IMR-90 (cell line): ENCODE results near the gene PIK3R5. TPM values are rescaled to one million over a fixed set of nuclear protein-coding genes. Genes with fewer than 3 reads are reported as not detected.

ENCODE experiments used
- ATAC-seq: fragments of 200-7000 bp; cut with Tn5 transposase; 2 replicates; pipeline ENCODE4 v1.9.1; 2020; ENCODE audit warnings: low read depth, mild to moderate bottlenecking, moderate library complexity
- BruUV-seq: library from RNA; stranded (reverse); fragments of 400-500 nt; replicated peaks from 2 replicates; lab custom pipeline; 2021; lab: Mats Ljungman, UMichigan
- CTCF ChIA-PET: fragments of 300-600 bp; formaldehyde crosslinking; extraction: SDS; loops from one replicate; lab custom pipeline; 2021; ENCODE audit warnings: antibody characterized with exemption; lab: Yijun Ruan, JAX
- POLR2A ChIA-PET: fragments of 300-600 bp; sonication (Branson Sonifier 250); formaldehyde crosslinking; loops from one replicate; lab custom pipeline; 2022; ENCODE audit warnings: antibody characterized with exemption; ENCODE audit not compliant: unreplicated experiment; lab: Charles Lee
- DNase-seq: peaks from one replicate; pipeline ENCODE4 v3.0.0; 2013
- H2AFZ ChIP-seq: replicated peaks from 2 replicates; pipeline ENCODE3; 2013; ENCODE audit warnings: low read length, mild to moderate bottlenecking; ENCODE audit not compliant: poor library complexity
- H2AK5ac ChIP-seq: 2 replicates; pipeline ENCODE4 v1.6.1; 2013; ENCODE audit warnings: low read depth, low read length, inconsistent platforms
- H2AK9ac ChIP-seq: replicated peaks from 2 replicates; pipeline ENCODE3; 2013; ENCODE audit warnings: mild to moderate bottlenecking, low read depth, low read length, moderate library complexity; ENCODE audit not compliant: poor library complexity
- H2BK120ac ChIP-seq: 2 replicates; pipeline ENCODE4 v1.6.1; 2013; ENCODE audit warnings: low read depth, low read length, inconsistent platforms
- H2BK15ac ChIP-seq: 3 replicates; pipeline ENCODE4 v1.6.1; 2013; ENCODE audit warnings: low read depth, low read length, inconsistent platforms
- H2BK20ac ChIP-seq: 2 replicates; pipeline ENCODE4 v1.6.1; 2013; ENCODE audit warnings: low read depth, mild to moderate bottlenecking, inconsistent platforms, low read length, moderate library complexity
- H2BK5ac ChIP-seq: 2 replicates; pipeline ENCODE4 v1.6.1; 2013; ENCODE audit warnings: mild to moderate bottlenecking, low read depth, low read length, inconsistent platforms; ENCODE audit not compliant: poor library complexity, severe bottlenecking
- H3K14ac ChIP-seq: replicated peaks from 2 replicates; pipeline ENCODE4 v1.6.1; 2013; ENCODE audit warnings: low read depth, low read length, inconsistent platforms
- H3K18ac ChIP-seq: 2 replicates; pipeline ENCODE4 v1.6.1; 2013; ENCODE audit warnings: low read depth, low read length, control low read depth
- H3K23ac ChIP-seq: 2 replicates; pipeline ENCODE4 v1.6.1; 2013; ENCODE audit warnings: low read depth, low read length, inconsistent platforms
- H3K27ac ChIP-seq: 2 replicates; pipeline ENCODE4 v1.5.1; 2013; ENCODE audit warnings: mild to moderate bottlenecking, control low read depth, low read length; ENCODE audit not compliant: insufficient read depth
- H3K27me3 ChIP-seq: 2 replicates; pipeline ENCODE4 v1.6.1; 2013; ENCODE audit warnings: low read length; ENCODE audit not compliant: control insufficient read depth, insufficient read depth
- H3K36me3 ChIP-seq: 2 replicates; pipeline ENCODE4 v1.6.1; 2013; ENCODE audit warnings: low read length, mixed read lengths; ENCODE audit not compliant: control insufficient read depth, insufficient read depth
- H3K4ac ChIP-seq: 2 replicates; pipeline ENCODE4 v1.6.1; 2013; ENCODE audit warnings: low read depth, low read length, inconsistent platforms
- H3K4me1 ChIP-seq: 2 replicates; pipeline ENCODE4 v1.6.1; 2013; ENCODE audit warnings: low read length, mixed read lengths; ENCODE audit not compliant: control insufficient read depth, insufficient read depth
- H3K4me2 ChIP-seq: 2 replicates; pipeline ENCODE4 v1.6.1; 2013; ENCODE audit warnings: low read depth, mild to moderate bottlenecking, control low read depth, low read length, moderate library complexity
- H3K4me3 ChIP-seq: 2 replicates; pipeline ENCODE4 v1.5.1; 2013; ENCODE audit warnings: low read depth, mild to moderate bottlenecking, control low read depth, low read length, moderate library complexity; ENCODE audit not compliant: insufficient read depth
- H3K56ac ChIP-seq: 2 replicates; pipeline ENCODE4 v1.6.1; 2013; ENCODE audit warnings: low read length, inconsistent platforms; ENCODE audit not compliant: insufficient read depth; ENCODE audit errors: extremely low read depth
- H3K79me1 ChIP-seq, 2 experiments: 2 replicates each; pipeline ENCODE4 v1.6.1; 2013; ENCODE audit warnings: low read length in 2 of 2, inconsistent platforms in 1 of 2, low read depth in 1 of 2
- H3K9ac ChIP-seq: 2 replicates; pipeline ENCODE4 v1.6.1; 2013; ENCODE audit warnings: low read depth, low read length, control low read depth
- H3K9me1 ChIP-seq: 2 replicates; pipeline ENCODE4 v1.6.1; 2013; ENCODE audit warnings: low read length, inconsistent platforms; ENCODE audit not compliant: insufficient read depth
- H3K9me3 ChIP-seq: 2 replicates; pipeline ENCODE4 v1.6.1; 2013; ENCODE audit warnings: low read length; ENCODE audit not compliant: control insufficient read depth, insufficient read depth
- H4K20me1 ChIP-seq: 2 replicates; pipeline ENCODE4 v1.6.1; 2013; ENCODE audit warnings: low read length, inconsistent platforms; ENCODE audit not compliant: insufficient read depth
- H4K5ac ChIP-seq: 2 replicates; pipeline ENCODE4 v1.6.1; 2013; ENCODE audit warnings: mild to moderate bottlenecking, low read depth, low read length, control low read depth
- H4K8ac ChIP-seq, 2 experiments: 2 replicates each; pipeline ENCODE4 v1.6.1; 2013; ENCODE audit warnings: low read depth in 2 of 2, low read length in 2 of 2, control low read depth in 1 of 2, inconsistent platforms in 1 of 2
- H4K91ac ChIP-seq: 2 replicates; pipeline ENCODE4 v1.6.1; 2013; ENCODE audit warnings: low read depth, low read length, inconsistent platforms; ENCODE audit not compliant: insufficient read depth
- CEBPB ChIP-seq: IDR thresholded peaks from 2 replicates; pipeline ENCODE4 v1.6.1; 2012; ENCODE audit warnings: low read depth, low read length, improper control_type of control experiment
- CHD1 ChIP-seq: IDR thresholded peaks from 2 replicates; pipeline ENCODE4 v1.6.1; 2012; ENCODE audit warnings: low read depth, low read length, improper control_type of control experiment
- POLR2A ChIP-seq: IDR thresholded peaks from 2 replicates; pipeline ENCODE4 v1.6.1; 2012; ENCODE audit warnings: mild to moderate bottlenecking, low read depth, low read length
- RFX5 ChIP-seq: IDR thresholded peaks from 2 replicates; pipeline ENCODE4 v1.8.0; 2012; ENCODE audit warnings: low read depth, mild to moderate bottlenecking, low read length, moderate library complexity
- WGBS, 2 experiments: methylation state at CpG; one replicate each; pipeline versions ENCODE4 v1.1.5 to v1.1.7; 2013; ENCODE audit warnings: missing lambda C conversion rate in 2 of 2; ENCODE audit not compliant: insufficient read length in 1 of 2; ENCODE audit errors: extremely low coverage in 2 of 2; 5-methylcytosine and 5-hydroxymethylcytosine counted together
- dilution Hi-C: fragments of 300-500 bp; cut with HindIII; formaldehyde crosslinking; loops from one replicate; pipeline ENCODE4 v1.14.3; 2018; ENCODE audit warnings: low sequenced_read_pairs; ENCODE audit not compliant: unreplicated experiment
- in situ Hi-C: fragments of 300-500 bp; cut with MboI; formaldehyde crosslinking; loops from 3 replicates; pipeline ENCODE4 v1.14.3; 2019; ENCODE audit warnings: low sequenced_read_pairs, inconsistent platforms, mixed read lengths
- intact Hi-C: fragments of 100-400 bp; cut with micrococcal nuclease; formaldehyde crosslinking; loops from 2 replicates; pipeline ENCODE4 v1.10.0; 2022
- polyA plus RNA-seq, 3 experiments: library from polyadenylated mRNA; depleted of rRNA; stranded (reverse); fragments of >200 nt; gene quantifications; 2 replicates each; pipeline ENCODE4 v1.2.3, GENCODE V29; 2012; ENCODE audit warnings: low replicate concordance in 1 of 3
- total RNA-seq: library from RNA; depleted of rRNA; stranded (reverse); fragments of >200 nt; gene quantifications from 2 replicates; pipeline ENCODE4 v1.2.3, GENCODE V29; 2012
- TF ChIP-seq, protein P1 (sequence below): fragments of 150-350 bp; IDR thresholded peaks from 2 replicates; pipeline ENCODE4 v1.6.1; 2017; ENCODE audit warnings: mild to moderate bottlenecking, antibody characterized with exemption, low read length, low read depth

Gene PIK3R5
- total and polyA plus RNA-seq, 2 of the 4 experiments (the other 2 are of a cell fraction): not detected

DNA sequence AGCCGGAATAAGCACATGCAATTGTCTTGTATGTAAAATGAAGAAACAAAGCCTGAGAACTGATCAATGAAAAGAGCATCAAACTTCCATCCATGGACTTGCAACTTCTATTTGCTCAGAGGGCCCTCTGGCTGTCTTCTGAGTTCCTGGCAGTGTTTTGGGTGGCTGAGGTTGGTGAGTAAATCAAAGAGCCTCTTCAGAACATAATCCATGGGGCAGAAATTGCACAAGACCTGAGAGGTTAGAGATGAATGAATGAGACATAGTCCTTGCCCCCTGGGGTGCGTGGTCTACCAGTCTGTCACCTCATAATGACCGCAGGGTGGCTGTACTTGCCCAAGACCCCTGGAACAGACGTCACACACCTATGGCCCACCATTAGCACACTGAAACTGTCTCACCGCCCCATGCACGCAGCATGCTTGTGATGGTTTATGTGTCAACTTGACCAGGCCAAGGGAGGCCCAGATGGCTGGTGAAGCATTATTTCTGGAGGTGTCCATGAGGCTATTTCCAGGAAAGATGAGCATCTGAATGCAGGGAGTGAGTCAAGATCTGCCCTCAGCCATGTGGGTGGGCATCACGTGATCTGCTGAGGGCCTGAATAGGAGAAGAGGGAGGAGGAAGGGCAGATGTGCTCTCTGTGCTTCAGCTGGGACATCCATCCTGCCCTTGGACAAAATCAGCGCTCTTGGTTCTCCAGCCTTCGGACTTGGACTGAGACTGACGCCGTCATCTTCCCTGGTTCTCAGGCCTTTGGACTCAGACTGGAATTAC is 106.3 kb downstream of the PIK3R5 start:
- Histone ChIP-seq H3K4ac (no peak overlapping the region), H3K79me1 (no peaks in the 10 kb centered on the region), H3K23ac (no peak overlapping the region), H3K9me3 (no peaks in the 10 kb centered on the region), H4K91ac (no peak overlapping the region; the same call in 1 of the 2 replicates), H2AK9ac (no peak overlapping the region), H3K14ac (no peak overlapping the region), H2BK20ac (no peak overlapping the region), H4K8ac (no peak overlapping the region), H2BK15ac (no peak overlapping the region; the same call in 2 of the 3 replicates), H3K9ac (no peak overlapping the region), H3K27ac (no peak overlapping the region), H3K4me3 (no peak overlapping the region), H4K5ac (no peak overlapping the region), H2BK120ac (no peak overlapping the region), H3K4me1 (no peaks in the 10 kb centered on the region), H2BK5ac (no peak overlapping the region), H3K4me2 (no peak overlapping the region), H3K18ac (no peak overlapping the region), H2AK5ac (no peak overlapping the region), H3K56ac (no peak overlapping the region), H4K20me1 (no peaks in the 10 kb centered on the region), H3K36me3 (no peaks in the 10 kb centered on the region), H2AFZ (no peak overlapping the region), H3K9me1 (no peaks in the 10 kb centered on the region), H3K27me3 (no peaks in the 10 kb centered on the region)
- WGBS, 2 experiments: 94% methylated on average over 3 of the region's 11 CpGs; no CpG with 5 or more reads in 1 of the 2 experiments
- dilution Hi-C loops (no loop called here), intact Hi-C loops (no loop called here), in situ Hi-C loops (no loop called here)
- DNase-seq: peak; percentile 8
- TF ChIP-seq CEBPB (peak; percentile 5; the same call in 1 of the 2 replicates), RFX5 (no peak), CHD1 (no peak), POLR2A (no peak)
- TF ChIP-seq, protein P1, sequence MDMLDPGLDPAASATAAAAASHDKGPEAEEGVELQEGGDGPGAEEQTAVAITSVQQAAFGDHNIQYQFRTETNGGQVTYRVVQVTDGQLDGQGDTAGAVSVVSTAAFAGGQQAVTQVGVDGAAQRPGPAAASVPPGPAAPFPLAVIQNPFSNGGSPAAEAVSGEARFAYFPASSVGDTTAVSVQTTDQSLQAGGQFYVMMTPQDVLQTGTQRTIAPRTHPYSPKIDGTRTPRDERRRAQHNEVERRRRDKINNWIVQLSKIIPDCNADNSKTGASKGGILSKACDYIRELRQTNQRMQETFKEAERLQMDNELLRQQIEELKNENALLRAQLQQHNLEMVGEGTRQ: peak; percentile 51; the same call in 1 of the 2 replicates
- CTCF ChIA-PET: no interaction called here
- ATAC-seq: no peak
- no TSS peak for BruUV-seq
- POLR2A ChIA-PET: no interaction called here
